Transverse colon (tissue), 3 donors: ENCODE results near the gene LRRC57.

ENCODE experiments used
- POLR2A ChIP-seq: fragments of 450-650 bp; IDR thresholded peaks from one replicate; pipeline ENCODE4 v1.6.1; 2016; ENCODE audit warnings: antibody characterized with exemption, mild to moderate bottlenecking, moderate library complexity
- TF ChIP-seq, protein P1 (sequence below), 5 experiments: fragments of 200-600 bp in 3 of 5; fragments of 450-650 bp in 2 of 5; sonication (generic) in 3 of 5; IDR thresholded peaks; 1 replicate in 2 of 5; 2 replicates in 3 of 5; pipeline ENCODE4 v1.5.1; 2016 to 2017; ENCODE audit warnings: antibody characterized with exemption in 5 of 5, inconsistent platforms in 3 of 5, mild to moderate bottlenecking in 2 of 5, moderate library complexity in 1 of 5

GRCh38 chr15:42503825-42504224 lies 44.8 kb downstream of the LRRC57 start:
- TF ChIP-seq, protein P1, sequence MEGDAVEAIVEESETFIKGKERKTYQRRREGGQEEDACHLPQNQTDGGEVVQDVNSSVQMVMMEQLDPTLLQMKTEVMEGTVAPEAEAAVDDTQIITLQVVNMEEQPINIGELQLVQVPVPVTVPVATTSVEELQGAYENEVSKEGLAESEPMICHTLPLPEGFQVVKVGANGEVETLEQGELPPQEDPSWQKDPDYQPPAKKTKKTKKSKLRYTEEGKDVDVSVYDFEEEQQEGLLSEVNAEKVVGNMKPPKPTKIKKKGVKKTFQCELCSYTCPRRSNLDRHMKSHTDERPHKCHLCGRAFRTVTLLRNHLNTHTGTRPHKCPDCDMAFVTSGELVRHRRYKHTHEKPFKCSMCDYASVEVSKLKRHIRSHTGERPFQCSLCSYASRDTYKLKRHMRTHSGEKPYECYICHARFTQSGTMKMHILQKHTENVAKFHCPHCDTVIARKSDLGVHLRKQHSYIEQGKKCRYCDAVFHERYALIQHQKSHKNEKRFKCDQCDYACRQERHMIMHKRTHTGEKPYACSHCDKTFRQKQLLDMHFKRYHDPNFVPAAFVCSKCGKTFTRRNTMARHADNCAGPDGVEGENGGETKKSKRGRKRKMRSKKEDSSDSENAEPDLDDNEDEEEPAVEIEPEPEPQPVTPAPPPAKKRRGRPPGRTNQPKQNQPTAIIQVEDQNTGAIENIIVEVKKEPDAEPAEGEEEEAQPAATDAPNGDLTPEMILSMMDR (IDR thresholded peaks at IDR 0.05): no peak
- no peak for TF ChIP-seq POLR2A
